ENCODE measurements around the gene KIAA0513. TPM values are rescaled to one million over a fixed set of nuclear protein-coding genes. Genes with fewer than 3 reads are reported as not detected.

KIAA0513 gene
- total and polyA plus RNA-seq, 2 of the 13 experiments (the other 11 are each of a cell fraction or from before 2014, with no cell fraction given): 1.8 TPM

DNA sequence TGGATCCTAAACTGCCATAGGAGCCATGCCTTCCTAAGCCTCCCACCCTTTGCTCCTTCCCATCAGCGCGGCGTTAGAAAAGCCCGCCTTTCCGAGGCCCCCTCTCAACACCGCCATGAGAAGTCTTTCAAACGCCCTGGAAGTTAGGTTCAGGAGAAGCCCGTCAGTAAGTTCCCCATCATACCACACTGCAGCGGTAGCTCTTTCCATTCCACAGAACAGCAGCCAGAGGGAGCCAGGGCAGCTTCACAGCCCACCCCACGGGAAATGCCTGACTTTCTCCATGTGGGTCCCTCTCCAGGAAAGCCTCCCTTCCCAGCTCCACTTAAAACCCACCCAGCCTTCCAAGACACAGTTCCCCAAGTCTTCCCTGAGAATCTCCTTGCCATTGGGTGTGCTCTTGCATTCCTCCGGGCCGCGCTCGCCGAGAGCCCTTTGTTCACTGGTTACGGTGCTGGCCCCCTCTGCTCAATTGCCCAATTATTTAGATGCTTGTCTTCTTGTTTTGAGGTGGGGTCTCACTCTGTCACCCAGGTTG is 28.7 kb downstream of the KIAA0513 start (continued):
- TF ChIP-seq, protein P1, sequence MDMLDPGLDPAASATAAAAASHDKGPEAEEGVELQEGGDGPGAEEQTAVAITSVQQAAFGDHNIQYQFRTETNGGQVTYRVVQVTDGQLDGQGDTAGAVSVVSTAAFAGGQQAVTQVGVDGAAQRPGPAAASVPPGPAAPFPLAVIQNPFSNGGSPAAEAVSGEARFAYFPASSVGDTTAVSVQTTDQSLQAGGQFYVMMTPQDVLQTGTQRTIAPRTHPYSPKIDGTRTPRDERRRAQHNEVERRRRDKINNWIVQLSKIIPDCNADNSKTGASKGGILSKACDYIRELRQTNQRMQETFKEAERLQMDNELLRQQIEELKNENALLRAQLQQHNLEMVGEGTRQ (IDR thresholded peaks at IDR 0.05; ENCODE audit: low read depth, low read length): no peak
- TF ChIP-seq, protein P1 (CRISPR knock-in tag; IDR thresholded peaks at IDR 0.05; ENCODE audit: borderline replicate concordance): no peak
- no peak for TF ChIP-seq TBP (CRISPR knock-in tag; IDR thresholded peaks at IDR 0.05)
- no peak for TF ChIP-seq ZNF850 (CRISPR knock-in tag; conservative IDR thresholded peaks at IDR 0.05)
- TF ChIP-seq ZNF564 (CRISPR knock-in tag; IDR thresholded peaks at IDR 0.05): no peak
- no peak for TF ChIP-seq ZNF547 (CRISPR knock-in tag; IDR thresholded peaks at IDR 0.05)
- TF ChIP-seq, protein P2, sequence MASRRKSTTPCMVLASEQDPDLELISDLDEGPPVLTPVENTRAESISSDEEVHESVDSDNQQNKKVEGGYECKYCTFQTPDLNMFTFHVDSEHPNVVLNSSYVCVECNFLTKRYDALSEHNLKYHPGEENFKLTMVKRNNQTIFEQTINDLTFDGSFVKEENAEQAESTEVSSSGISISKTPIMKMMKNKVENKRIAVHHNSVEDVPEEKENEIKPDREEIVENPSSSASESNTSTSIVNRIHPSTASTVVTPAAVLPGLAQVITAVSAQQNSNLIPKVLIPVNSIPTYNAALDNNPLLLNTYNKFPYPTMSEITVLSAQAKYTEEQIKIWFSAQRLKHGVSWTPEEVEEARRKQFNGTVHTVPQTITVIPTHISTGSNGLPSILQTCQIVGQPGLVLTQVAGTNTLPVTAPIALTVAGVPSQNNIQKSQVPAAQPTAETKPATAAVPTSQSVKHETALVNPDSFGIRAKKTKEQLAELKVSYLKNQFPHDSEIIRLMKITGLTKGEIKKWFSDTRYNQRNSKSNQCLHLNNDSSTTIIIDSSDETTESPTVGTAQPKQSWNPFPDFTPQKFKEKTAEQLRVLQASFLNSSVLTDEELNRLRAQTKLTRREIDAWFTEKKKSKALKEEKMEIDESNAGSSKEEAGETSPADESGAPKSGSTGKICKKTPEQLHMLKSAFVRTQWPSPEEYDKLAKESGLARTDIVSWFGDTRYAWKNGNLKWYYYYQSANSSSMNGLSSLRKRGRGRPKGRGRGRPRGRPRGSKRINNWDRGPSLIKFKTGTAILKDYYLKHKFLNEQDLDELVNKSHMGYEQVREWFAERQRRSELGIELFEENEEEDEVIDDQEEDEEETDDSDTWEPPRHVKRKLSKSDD (CRISPR knock-in tag; IDR thresholded peaks at IDR 0.05; ENCODE audit: low read depth): no peak
- TF ChIP-seq, protein P3, sequence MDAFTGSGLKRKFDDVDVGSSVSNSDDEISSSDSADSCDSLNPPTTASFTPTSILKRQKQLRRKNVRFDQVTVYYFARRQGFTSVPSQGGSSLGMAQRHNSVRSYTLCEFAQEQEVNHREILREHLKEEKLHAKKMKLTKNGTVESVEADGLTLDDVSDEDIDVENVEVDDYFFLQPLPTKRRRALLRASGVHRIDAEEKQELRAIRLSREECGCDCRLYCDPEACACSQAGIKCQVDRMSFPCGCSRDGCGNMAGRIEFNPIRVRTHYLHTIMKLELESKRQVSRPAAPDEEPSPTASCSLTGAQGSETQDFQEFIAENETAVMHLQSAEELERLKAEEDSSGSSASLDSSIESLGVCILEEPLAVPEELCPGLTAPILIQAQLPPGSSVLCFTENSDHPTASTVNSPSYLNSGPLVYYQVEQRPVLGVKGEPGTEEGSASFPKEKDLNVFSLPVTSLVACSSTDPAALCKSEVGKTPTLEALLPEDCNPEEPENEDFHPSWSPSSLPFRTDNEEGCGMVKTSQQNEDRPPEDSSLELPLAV (CRISPR knock-in tag; conservative IDR thresholded peaks at IDR 0.05; ENCODE audit: low read depth): no peak
- TF ChIP-seq, protein P4, sequence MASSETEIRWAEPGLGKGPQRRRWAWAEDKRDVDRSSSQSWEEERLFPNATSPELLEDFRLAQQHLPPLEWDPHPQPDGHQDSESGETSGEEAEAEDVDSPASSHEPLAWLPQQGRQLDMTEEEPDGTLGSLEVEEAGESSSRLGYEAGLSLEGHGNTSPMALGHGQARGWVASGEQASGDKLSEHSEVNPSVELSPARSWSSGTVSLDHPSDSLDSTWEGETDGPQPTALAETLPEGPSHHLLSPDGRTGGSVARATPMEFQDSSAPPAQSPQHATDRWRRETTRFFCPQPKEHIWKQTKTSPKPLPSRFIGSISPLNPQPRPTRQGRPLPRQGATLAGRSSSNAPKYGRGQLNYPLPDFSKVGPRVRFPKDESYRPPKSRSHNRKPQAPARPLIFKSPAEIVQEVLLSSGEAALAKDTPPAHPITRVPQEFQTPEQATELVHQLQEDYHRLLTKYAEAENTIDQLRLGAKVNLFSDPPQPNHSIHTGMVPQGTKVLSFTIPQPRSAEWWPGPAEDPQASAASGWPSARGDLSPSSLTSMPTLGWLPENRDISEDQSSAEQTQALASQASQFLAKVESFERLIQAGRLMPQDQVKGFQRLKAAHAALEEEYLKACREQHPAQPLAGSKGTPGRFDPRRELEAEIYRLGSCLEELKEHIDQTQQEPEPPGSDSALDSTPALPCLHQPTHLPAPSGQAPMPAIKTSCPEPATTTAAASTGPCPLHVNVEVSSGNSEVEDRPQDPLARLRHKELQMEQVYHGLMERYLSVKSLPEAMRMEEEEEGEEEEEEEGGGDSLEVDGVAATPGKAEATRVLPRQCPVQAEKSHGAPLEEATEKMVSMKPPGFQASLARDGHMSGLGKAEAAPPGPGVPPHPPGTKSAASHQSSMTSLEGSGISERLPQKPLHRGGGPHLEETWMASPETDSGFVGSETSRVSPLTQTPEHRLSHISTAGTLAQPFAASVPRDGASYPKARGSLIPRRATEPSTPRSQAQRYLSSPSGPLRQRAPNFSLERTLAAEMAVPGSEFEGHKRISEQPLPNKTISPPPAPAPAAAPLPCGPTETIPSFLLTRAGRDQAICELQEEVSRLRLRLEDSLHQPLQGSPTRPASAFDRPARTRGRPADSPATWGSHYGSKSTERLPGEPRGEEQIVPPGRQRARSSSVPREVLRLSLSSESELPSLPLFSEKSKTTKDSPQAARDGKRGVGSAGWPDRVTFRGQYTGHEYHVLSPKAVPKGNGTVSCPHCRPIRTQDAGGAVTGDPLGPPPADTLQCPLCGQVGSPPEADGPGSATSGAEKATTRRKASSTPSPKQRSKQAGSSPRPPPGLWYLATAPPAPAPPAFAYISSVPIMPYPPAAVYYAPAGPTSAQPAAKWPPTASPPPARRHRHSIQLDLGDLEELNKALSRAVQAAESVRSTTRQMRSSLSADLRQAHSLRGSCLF (CRISPR knock-in tag; IDR thresholded peaks at IDR 0.05; ENCODE audit: borderline replicate concordance): no peak
- 0 out of 2 replicates have a peak, but pooled peaks have one; percentile 12 for TF ChIP-seq NR2C2 (CRISPR knock-in tag; IDR thresholded peaks at IDR 0.05; ENCODE audit: borderline replicate concordance)
- TF ChIP-seq RBM22 (optimal IDR thresholded peaks at IDR 0.05; ENCODE audit: low read length): no peak
- TF ChIP-seq PCBP1 (IDR thresholded peaks at IDR 0.05; ENCODE audit: borderline replicate concordance, low read depth, low read length): no peak
- no peak for TF ChIP-seq ATF7 (IDR thresholded peaks at IDR 0.05)
- 0 out of 2 replicates have a peak, but pooled peaks have one; percentile 3 for TF ChIP-seq ATF7 (CRISPR knock-in tag; IDR thresholded peaks at IDR 0.05)
- TF ChIP-seq ZNF205 (CRISPR knock-in tag; IDR thresholded peaks at IDR 0.05): no peak
- TF ChIP-seq ZNF781 (CRISPR knock-in tag; IDR thresholded peaks at IDR 0.05; ENCODE audit: borderline replicate concordance, not compliant biosample characterization): peak; percentile 73
- TF ChIP-seq TMF1 (CRISPR knock-in tag; IDR thresholded peaks at IDR 0.05; ENCODE audit: low read depth): 0 out of 2 replicates have a peak, but pooled peaks have one; percentile 11
- no peak for TF ChIP-seq NFATC3 (CRISPR knock-in tag; IDR thresholded peaks at IDR 0.05)
- no peak; the same call in 1 of the 2 replicates for TF ChIP-seq ZNF709 (CRISPR knock-in tag; IDR thresholded peaks at IDR 0.05)

Data from HepG2 (cell line).